Pulmonary artery endothelial cell (primary cell): ENCODE results near the gene EIF4E. TPM values are rescaled to one million over a fixed set of nuclear protein-coding genes. Genes with fewer than 3 reads are reported as not detected.
"Not testable (repeated sequence)": the region's sequence is repeated elsewhere in the genome, so short reads cannot be mapped to it uniquely, and the experiment has no call there.

Experiments
- DNase-seq: peaks from one replicate; pipeline ENCODE4 v3.0.0-alpha.2; 2011; ENCODE audit warnings: low read depth, low spot score
- total RNA-seq: library from RNA; depleted of rRNA; stranded (reverse); fragments of >200 nt; gene quantifications from 2 replicates; pipeline ENCODE4 v1.2.3, GENCODE V29; 2014

The EIF4E gene
- total RNA-seq, 1 donor from 2014 or later: 218 TPM

DNA sequence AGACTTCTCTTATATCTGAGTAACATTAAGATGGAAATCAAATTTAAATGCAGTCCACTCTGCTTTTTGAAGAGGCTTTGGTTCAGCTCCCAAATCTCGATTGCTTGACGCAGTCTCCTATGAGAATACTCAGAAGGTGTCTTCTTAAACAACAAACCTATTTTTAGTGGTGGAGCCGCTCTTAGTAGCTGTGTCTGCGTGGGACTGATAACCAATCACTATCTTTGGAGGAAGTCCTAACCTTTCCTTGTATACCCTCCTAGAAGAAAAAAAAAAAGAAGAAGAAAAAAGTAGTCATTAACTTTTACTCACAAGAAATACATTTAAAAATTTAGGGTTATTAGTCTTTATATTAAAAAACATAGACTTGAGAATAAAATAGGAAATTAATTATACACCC lies 48.0 kb downstream of the EIF4E start:
- not testable (repeated sequence) for DNase-seq

DNA sequence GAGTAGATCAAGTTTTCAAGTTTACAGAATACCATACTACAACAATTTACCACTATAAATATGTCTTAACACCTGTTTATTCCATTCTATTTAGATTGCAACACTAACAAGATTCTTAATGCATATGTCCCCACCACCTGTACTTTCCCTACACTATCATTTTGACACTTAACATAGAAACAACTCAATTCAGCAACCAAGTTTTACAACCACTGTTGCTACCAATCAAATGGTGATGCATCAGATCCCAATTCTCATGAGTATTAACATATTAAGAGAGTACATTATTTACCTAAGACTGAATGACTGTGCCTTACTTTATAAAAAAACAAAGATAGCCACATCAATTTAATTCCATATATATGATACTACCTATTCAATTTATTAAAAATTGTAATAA lies 49.4 kb downstream of the EIF4E start:
- DNase-seq: no peak

DNA sequence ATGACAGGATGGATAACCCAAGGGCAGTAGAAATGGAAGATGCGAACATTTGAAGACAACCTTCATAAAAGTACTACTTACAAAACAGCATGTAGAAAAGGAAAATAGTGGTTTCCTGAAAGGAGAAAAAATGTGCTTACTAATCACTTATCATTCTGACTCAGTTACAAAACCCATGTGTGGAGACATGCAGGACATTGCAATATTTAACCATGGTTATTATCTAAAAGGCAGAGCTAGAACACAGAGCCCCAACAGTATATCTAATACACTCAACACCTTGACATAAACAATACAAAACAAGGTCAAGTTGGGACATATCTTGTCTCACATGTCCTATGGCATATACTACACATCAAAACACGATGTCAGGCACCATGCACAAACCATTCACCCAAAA lies 55.9 kb downstream of the EIF4E start:
- no peak for DNase-seq

DNA sequence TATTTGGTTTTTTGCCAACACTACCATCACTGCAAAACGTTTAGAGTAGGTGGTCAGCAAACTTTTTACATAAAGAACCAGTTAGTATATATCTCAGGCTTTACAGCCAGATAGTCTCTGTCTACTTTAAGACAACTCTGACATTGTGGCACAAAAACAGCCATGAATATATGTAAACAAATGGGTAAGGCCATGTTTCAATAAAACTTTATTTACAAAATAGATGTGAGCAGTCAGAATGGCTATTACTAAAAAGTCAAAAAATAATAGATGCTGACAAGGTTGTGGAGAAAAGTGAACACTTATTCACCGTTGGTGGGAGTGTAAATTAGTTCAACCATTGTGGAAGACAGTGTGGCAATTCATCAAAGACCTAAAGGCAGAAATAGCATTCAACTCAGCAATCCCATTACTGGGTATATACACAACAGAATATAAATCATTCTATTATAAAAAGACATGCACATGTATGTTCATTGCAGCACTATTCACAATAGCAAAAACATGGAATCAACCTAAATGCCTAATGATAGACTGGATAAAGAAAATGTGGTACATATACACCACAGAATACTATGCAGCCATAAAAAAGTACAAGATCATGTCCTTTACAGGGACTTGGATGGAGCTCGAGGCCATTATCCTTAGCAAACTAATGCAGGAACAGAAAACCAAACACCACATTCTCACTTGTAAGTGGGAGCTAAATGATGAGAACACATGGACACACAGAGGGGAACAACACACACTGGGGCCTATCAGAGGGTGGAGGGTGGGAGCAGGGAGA lies 56.6 kb downstream of the EIF4E start:
- DNase-seq: not testable (repeated sequence)

DNA sequence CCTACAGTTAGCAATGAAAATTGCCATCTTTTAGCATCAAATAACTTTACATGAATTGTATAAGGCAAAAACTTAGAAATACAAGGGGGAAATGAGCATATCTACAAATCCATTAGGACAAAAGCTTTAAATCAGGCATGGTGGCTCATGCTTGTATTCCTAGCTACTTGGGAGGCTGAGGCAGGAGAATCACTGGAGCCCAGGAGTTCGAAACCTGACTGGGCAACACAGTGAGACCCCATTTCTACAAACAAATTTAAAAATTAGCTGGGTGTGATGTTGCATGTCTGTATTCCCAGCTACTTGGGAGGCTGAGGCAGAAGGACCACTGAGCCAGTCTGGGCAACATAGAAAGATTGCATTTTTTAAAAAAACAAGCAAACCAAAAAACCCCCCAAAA lies 61.3 kb downstream of the EIF4E start:
- no peak for DNase-seq

DNA sequence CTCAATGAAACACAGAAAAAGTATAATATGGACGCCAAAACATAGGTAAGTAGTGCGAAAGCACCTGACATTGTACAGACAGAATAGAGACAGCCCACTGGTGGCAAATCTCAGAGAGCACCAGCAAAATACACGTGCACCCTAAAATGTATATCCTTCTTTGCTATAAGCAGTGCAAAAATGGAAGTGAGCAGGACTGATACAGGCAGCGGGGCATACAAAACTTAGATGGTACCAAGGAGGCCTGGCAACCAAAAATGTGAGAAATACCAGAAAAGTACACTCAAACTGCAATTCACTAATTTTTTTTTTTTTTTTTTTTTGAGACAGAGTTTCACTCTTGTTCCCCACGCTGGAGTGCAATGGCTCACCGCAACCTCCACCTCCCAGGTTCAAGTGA lies 63.9 kb downstream of the EIF4E start:
- DNase-seq: no peak

DNA sequence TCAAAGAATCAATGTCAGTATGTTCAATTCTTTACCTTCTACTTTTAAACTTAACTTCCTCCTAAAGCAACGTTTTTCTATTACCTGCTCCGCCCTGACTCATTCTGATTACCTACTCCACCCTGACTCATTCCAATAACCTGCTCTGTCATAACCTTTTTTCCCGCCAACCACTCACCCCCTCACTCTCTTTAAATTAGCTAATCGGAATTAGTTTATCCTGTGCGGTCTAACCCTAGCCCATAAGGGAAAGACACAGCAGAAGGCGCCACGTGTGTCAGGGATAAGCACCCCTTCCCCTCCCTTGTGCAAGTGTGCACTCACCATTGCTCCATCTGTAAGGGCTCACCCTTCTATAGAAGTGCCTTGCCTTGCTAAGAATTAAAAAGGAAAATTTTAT lies 64.4 kb downstream of the EIF4E start:
- DNase-seq: no peak

DNA sequence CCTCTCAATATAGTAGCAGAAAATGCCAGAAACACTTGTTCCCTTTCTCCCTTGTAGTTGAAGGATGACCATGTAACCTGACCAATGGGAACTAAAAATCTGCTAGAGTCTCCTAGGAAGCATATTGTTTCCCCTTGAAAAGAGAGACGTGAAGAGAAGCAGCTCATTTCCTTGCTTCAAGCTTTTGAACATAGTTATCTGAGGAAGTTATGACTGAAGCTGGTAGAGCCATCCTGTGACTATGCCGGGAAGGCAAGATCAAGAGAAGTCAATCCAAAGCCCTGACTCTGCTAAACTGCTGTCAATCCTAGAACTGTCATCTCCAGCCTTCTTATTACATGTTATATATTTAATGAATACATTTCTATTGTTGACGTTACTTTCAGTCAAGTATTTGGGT lies 66.6 kb downstream of the EIF4E start:
- no peak for DNase-seq

DNA sequence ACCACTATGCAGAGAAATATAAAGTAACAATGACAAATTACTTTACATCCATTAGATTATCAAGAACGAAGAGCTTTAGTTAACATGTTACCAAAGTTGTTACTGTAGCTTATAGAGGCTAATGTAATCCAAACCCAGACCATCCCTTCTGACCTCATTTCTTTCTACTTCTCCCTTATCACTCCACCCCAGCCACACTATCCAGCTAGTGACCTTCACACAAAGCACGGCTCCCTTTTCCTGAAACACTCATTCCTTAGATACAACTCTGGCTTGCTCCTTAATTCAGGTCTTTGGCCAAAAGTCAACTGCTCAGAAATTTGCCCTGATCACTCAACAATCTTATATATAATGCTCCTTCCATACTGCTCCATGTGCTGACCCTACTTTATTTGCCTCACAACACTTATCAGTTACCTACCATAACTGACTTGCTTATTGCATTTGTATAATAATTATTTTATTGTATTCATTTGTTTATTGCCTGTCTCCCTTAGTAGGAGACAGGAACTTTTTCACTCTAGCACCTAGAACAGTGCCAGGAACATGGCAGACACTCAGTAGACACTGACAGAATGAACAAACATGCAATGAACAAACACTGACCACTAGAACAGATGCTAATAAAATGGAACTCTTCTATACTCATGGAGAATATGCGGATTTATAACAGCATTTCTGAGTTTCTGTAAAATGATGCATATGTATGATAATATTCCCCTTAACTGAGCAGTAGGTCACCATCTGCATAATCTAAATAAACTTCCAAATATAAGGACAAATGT lies 67.6 kb downstream of the EIF4E start:
- DNase-seq: no peak

DNA sequence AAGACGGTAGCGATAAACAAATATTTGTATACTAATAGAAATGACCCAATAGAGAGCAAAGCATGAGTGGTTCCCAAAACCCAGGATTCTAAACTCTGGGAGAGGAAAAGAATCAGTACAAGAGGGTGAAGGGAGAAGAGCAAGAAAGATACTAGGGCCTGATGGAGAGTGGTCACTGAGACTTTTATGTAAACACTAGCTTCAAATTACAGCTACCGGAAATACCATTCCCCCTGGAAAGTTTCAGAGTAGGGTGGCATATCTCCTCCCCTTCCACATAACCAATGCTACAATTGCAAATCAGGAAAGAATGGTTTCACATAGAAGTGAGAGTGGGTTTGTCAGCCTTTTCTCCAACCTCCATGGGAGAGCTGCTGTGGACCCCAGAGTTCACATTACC lies 77.1 kb downstream of the EIF4E start:
- DNase-seq: no peak

DNA sequence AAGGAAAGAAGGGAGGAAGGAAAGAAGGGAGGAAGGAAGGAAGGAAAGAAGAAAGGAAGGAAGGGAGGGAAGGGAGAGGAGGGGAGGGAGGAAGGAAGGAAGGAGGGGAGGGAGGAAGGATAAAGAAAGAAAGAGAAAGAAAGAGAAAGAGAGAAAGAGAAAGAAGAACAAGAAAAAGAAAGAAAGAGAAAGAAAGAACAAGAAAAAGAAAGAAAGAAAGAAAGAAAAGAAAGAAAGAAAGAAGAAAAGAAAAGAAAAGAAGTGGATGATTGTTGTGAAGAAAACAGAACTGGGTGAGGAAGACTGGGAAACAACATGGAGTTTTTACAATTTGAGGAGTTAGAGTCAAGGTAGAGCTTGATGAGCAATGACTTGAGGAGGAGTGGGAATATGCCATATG lies 78.0 kb downstream of the EIF4E start:
- no peak for DNase-seq

DNA sequence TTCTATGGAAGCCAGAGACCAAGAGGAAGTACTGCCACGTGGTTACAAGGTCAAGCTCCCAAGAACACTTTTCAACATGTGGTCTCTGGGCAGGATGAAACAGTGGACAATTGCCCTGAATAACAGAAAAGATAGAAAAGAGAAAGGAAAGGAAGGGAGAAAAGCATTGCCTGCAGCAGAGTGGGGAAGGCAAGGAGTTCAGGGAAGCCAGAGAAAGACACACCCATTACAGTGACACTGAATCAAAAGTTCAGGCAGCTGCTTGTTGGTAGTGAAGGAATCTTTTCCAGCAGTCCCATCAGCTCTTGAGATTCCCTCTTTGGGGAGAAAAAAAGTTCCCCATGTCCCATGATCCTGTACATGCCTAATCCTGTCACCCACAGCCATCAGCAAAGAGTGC lies 80.5 kb downstream of the EIF4E start:
- DNase-seq: no peak

DNA sequence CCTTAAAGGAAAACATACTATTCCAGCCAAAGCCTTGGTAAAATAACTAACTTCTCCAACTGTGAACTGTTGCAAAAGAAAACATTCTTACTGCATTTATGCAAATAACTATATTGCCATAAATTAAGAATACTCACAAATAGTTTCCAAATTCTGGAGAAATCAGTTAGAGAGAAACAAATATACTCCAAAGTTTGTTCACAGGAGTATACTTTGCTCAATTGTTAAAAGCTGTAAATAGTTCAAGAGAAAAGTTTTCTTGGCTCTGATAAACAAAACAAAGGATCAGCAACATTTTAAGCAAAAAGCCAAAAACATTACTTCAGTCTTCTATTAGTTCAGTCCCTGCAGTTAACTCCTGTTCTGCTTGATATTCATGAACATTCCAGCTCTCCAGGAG lies 83.0 kb downstream of the EIF4E start:
- DNase-seq: no peak

DNA sequence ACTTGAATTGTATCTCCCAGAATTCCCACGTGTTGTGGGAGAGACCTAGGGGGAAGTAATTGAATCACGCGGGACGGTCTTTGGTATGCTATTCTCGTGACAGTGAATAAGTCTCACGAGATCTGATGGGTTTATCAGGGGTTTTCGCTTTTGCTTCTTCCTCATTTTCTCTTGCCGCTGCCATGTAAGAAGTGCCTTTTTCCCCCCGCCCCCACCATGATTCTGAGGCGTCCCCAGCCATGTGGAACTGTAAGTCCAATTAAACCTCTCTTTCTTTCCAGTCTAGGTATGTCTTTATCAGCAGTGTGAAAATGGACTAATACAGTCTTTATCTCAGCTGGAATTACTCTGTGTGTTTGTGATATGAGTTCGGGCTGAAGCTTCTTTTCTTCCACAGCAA lies 86.0 kb downstream of the EIF4E start:
- not testable (repeated sequence) for DNase-seq

DNA sequence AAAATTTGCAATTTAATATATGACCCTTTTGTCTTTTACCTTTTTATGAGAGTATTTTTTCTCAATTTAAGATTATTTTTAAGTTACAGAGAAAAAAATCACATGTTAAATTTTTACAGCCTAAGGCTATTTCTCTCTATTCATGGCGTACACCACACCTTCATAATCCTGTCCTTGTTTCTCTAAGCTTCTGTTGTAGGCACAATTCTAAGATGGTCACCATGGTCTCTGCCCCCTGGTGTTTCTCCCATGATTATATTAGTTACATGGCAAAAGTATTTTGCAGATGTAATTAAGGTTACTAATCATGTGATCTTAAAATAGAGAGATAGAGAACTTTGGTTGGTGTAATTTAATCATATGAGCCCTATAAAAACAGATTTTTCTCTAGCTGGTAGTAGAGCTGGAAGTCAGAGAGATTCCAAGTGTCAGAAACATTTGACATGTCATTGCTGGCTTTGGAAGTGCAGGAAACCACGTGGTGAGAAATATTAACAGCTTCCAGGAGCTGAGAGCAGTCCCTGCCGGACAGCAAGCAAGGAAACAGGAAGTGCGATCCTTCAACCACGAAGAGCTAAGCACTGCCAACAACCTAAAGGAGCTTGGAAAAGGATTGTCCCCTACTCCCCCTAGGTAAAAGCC lies 89.8 kb downstream of the EIF4E start:
- no peak for DNase-seq

DNA sequence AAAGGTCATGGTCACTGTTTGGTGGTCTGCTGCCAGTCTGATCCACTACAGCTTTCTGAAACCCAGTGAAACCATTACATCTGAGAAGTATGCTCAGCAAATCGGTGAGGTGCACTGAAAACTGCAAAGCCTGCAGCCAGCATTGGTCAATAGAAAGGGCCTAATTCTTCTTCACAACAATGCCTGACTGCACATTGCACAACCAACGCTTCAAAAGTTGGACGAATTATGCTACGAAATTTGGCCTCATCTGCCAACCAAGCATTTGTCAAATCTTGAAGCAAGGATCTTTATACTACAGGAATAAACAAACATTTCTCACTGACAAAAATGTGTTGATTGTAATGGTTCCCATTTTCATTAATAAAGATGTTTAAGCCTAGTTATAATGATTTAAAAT lies 90.4 kb downstream of the EIF4E start:
- DNase-seq: no peak

DNA sequence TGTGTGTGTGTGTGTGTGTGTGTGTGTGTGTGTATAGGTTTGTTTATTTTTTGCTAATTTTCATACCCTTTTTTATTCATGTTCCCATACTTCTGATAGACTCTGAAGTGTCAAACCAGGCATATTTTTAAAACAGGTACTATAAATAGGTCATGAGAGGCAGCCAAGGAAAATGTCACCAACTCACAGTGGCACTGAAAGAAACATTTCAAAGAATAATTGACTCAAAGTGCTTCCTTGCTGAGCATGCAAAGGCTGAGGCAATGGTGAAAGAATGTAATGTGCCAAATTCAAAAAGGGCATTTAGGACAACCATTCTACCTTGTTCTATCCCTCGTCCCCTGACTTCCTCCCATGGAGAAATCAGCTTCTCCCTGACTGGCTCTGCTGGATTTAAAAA lies 95.5 kb downstream of the EIF4E start:
- DNase-seq: no peak

DNA sequence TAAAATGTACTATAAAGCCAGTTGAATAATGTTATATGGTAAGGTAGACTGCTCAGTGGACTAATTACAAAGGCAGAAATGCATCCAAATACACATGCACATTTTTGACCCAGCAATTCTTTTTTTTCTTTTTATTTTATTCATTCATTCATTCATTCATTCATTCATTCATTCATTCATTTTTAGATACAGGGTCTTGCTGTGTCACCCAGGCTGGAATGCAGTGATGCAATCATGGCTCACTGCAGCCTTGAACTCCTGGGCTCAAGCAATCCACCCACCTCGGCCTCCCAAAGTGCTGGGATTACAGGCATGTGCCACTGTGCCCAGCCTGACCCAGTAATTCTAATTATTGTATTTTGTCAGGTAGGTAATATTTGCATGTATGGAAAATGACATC lies 97.9 kb downstream of the EIF4E start:
- not testable (repeated sequence) for DNase-seq
